ENCODE measurements around the gene CPVL.
A peak's percentile ranks its signal among the peaks of the same experiment; 100 is the strongest.
"Not testable (repeated sequence)": the region's sequence is repeated elsewhere in the genome, so short reads cannot be mapped to it uniquely, and the experiment has no call there.

Gene CPVL

GRCh38 chr7:29116361-29117200, 29.8 kb downstream of the CPVL start:
- DNase-seq (ENCODE audit: low spot score), result no peak

GRCh38 chr7:29115753-29116152, 30.6 kb downstream of the CPVL start:
- DNase-seq (ENCODE audit: low spot score), result no peak

GRCh38 chr7:29115130-29115687, 31.1 kb downstream of the CPVL start:
- no peak for DNase-seq (ENCODE audit: low spot score)

- not testable (repeated sequence) for DNase-seq (ENCODE audit: low spot score)
These were observed 32.1 kb downstream of the CPVL start for GRCh38 chr7:29114266-29114665.

- peak; percentile 44 for DNase-seq (ENCODE audit: low spot score)
These were observed 32.8 kb downstream of the CPVL start for GRCh38 chr7:29113384-29114102.

GRCh38 chr7:29112721-29113120, 33.6 kb downstream of the CPVL start:
- DNase-seq (ENCODE audit: low spot score), result no peak

GRCh38 chr7:29109899-29110298, 36.4 kb downstream of the CPVL start:
- DNase-seq (ENCODE audit: low spot score), result peak; percentile 17

GRCh38 chr7:29109358-29109757, 37.0 kb downstream of the CPVL start:
- no peak for DNase-seq (ENCODE audit: low spot score)

GRCh38 chr7:29107056-29107455, 39.3 kb downstream of the CPVL start:
- DNase-seq (ENCODE audit: low spot score), result no peak

- no peak for DNase-seq (ENCODE audit: low spot score)
These were observed 39.7 kb downstream of the CPVL start for GRCh38 chr7:29106669-29106988.

GRCh38 chr7:29105752-29106668, 40.3 kb downstream of the CPVL start:
- peak; percentile 34 for DNase-seq (ENCODE audit: low spot score)

GRCh38 chr7:29105191-29105590, 41.1 kb downstream of the CPVL start:
- no peak for DNase-seq (ENCODE audit: low spot score)

- peak; percentile 61 for DNase-seq (ENCODE audit: low spot score)
These were observed 43.7 kb downstream of the CPVL start for GRCh38 chr7:29102558-29103151.

- DNase-seq (ENCODE audit: low spot score), result no peak
These were observed 45.4 kb downstream of the CPVL start for GRCh38 chr7:29100924-29101323.

- DNase-seq (ENCODE audit: low spot score), result no peak
These were observed 46.2 kb downstream of the CPVL start for GRCh38 chr7:29099896-29100847.

GRCh38 chr7:29096446-29096730, 49.9 kb downstream of the CPVL start:
- no peak for DNase-seq (ENCODE audit: low spot score)

- DNase-seq (ENCODE audit: low spot score), result no peak
These were observed 50.5 kb downstream of the CPVL start for GRCh38 chr7:29095631-29096445.

GRCh38 chr7:29093091-29093490, 53.2 kb downstream of the CPVL start:
- not testable (repeated sequence) for DNase-seq (ENCODE audit: low spot score)

GRCh38 chr7:29091715-29092114, 54.6 kb downstream of the CPVL start:
- no peak for DNase-seq (ENCODE audit: low spot score)
